ENCODE results near the gene TRIM44. TPM values are rescaled to one million over a fixed set of nuclear protein-coding genes. Genes with fewer than 3 reads are reported as not detected.

TRIM44 gene
- total RNA-seq, 1 experiment from 2014 or later = 33.4 TPM

DNA sequence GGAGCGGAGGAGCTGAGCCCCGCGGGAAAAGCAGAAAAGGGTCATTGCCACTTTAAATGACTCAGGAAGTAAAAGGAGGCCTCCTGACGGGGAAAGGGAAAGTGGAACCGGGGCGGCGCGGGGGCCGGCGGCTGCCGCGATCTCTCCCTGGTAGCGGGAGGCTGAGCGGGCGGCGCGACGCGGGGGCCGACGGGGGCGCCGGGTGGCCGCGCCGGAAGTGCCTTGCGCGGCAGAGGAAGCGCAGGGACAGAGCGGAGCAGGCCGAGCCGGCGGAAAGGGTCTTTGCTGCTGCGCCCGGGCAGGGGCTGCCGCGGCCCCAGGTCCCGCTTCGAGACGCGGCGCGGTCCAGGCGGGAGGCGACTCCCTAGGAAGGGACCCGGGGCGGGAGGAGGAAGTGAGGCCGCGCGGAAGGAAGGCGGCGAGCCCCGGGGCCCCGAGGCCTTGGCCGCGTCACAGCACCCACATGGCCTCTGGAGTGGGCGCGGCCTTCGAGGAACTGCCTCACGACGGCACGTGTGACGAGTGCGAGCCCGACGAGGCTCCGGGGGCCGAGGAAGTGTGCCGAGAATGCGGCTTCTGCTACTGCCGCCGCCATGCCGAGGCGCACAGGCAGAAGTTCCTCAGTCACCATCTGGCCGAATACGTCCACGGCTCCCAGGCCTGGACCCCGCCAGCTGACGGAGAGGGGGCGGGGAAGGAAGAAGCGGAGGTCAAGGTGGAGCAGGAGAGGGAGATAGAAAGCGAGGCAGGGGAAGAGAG, at the start of gene TRIM44 (continued):
- TF ChIP-seq, protein P1, sequence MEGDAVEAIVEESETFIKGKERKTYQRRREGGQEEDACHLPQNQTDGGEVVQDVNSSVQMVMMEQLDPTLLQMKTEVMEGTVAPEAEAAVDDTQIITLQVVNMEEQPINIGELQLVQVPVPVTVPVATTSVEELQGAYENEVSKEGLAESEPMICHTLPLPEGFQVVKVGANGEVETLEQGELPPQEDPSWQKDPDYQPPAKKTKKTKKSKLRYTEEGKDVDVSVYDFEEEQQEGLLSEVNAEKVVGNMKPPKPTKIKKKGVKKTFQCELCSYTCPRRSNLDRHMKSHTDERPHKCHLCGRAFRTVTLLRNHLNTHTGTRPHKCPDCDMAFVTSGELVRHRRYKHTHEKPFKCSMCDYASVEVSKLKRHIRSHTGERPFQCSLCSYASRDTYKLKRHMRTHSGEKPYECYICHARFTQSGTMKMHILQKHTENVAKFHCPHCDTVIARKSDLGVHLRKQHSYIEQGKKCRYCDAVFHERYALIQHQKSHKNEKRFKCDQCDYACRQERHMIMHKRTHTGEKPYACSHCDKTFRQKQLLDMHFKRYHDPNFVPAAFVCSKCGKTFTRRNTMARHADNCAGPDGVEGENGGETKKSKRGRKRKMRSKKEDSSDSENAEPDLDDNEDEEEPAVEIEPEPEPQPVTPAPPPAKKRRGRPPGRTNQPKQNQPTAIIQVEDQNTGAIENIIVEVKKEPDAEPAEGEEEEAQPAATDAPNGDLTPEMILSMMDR (IDR thresholded peaks at IDR 0.05 in 2 of 3, conservative IDR thresholded peaks at IDR 0.05 in 1 of 3; ENCODE audit: borderline replicate concordance in 1 of 3, insufficient read depth in 1 of 3, low read depth in 2 of 3, low read length in 2 of 3) = no peak
- no peak for TF ChIP-seq EZH2 (IDR thresholded peaks at IDR 0.05)

DNA sequence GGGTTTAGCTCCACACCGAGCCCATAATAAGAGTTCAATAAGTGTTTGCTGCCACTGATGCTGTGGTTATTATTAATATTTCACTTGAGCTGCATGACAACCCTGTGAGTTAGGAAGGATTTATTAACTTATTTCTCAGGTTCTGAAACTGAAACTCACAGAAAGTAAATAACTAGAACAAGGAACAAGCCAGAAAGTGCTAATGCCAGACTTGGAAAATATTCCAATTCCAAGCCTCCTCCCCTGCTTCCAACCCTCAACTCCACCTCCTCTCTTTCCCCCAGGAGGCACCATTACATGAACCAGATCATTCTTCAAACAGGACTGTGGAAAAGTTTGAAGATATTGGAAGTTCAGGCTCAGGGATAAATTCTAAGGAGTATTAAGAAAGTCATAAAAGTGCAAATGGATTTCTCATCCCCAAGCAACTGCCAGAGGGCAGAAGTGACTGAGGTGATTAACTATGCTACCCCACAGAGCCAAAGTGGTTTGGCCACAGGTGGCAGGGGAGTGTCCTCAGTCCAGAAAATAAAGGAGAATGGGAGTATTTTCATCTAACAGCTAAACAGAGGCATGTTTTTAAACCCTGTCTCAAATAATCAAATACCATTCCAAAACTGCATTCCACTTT, 47.5 kb upstream of the TRIM44 start:
- Histone ChIP-seq H3K4me3 (replicated peaks in 1 of 2; ENCODE audit: low read depth in 1 of 2, low read length in 2 of 2) (no peak overlapping the region), H3K9me2 (ENCODE audit: insufficient read depth) (no peaks in the 10 kb centered on the region), H3K9me3 (ENCODE audit: control insufficient read depth in 1 of 2, insufficient read depth in 1 of 2, low read depth in 1 of 2, low read length in 2 of 2) (no peaks in the 10 kb centered on the region), H2AFZ (ENCODE audit: low read depth, low read length, poor library complexity, severe bottlenecking) (no peak overlapping the region), H3K4me2 (ENCODE audit: low read length) (0 out of 2 replicates have a peak overlapping the region, but pooled peaks have one; percentile 3), H3K27ac (ENCODE audit: low read depth, low read length) (no peak overlapping the region), H4K20me1 (ENCODE audit: insufficient read depth) (no peaks in the 10 kb centered on the region), H3K9ac (ENCODE audit: low read length) (no peak overlapping the region), H3K36me3 (ENCODE audit: control insufficient read depth in 1 of 2, insufficient read depth in 2 of 2, low read length in 2 of 2) (no peaks in the 10 kb centered on the region), H3K79me2 (ENCODE audit: insufficient read depth, low read length) (peaks cover 8% of the 10 kb centered on the region; the same call in 1 of the 2 replicates), H3K4me1 (ENCODE audit: control insufficient read depth in 1 of 2, insufficient read depth in 2 of 2, low read length in 2 of 2) (peaks cover 4 to 35% of the 10 kb centered on the region in 2 experiments; a peak in 2 of 4 replicates), H3K27me3 (ENCODE audit: insufficient read depth, low read length) (peaks cover 25% of the 10 kb centered on the region; the same call in 1 of the 2 replicates)
- TF ChIP-seq SRF (IDR thresholded peaks at IDR 0.05; ENCODE audit: low read depth) (no peak), ZNF274 (IDR thresholded peaks at IDR 0.05; ENCODE audit: low read depth, low read length) (no peak), RAD21 (IDR thresholded peaks at IDR 0.05; ENCODE audit: low read depth) (no peak), ZFX (IDR thresholded peaks at IDR 0.05) (no peak), CEBPB (IDR thresholded peaks at IDR 0.05; ENCODE audit: low read depth) (no peak), REST (IDR thresholded peaks at IDR 0.05; ENCODE audit: low read depth) (no peak), POLR2AphosphoS5 (IDR thresholded peaks at IDR 0.05; ENCODE audit: low read depth, low read length) (no peak), ELF1 (IDR thresholded peaks at IDR 0.05; ENCODE audit: borderline replicate concordance, low read depth) (no peak), SP1 (IDR thresholded peaks at IDR 0.05; ENCODE audit: low read depth) (no peak), CBX3 (IDR thresholded peaks at IDR 0.05; ENCODE audit: low read depth) (no peak), FOSL1 (IDR thresholded peaks at IDR 0.05; ENCODE audit: low read depth) (no peak), JUND (IDR thresholded peaks at IDR 0.05) (no peak)
- RAD21 ChIA-PET (ENCODE audit: low non-redundant PET in 1 of 2, low total read pairs in 2 of 2, uncharacterized antibody in 2 of 2, unreplicated experiment in 2 of 2) = interaction anchor here in 1 of 2 experiments (1.0 kb wide), 1 partner anchor 207 kb away, joined by 3 read pairs; no protein-coding TSS in a partner anchor
- intact Hi-C loops (cut with micrococcal nuclease) = loop anchor here (1.0 to 10.0 kb wide), 5 partner anchors 128 to 870 kb away; partner anchors contain the start of gene LDLRAD3
- CTCF ChIA-PET = interaction anchor here (0.8 to 2.9 kb wide), 8 partner anchors 10 to 650 kb away, joined by 4 to 11 read pairs (median 7); no protein-coding TSS in a partner anchor
- POLR2A ChIA-PET = no interaction called here
- no TSS peak for BruUV-seq (replicated peaks)
- DNase-seq (ENCODE audit: low read depth, low spot score) (no peak), ATAC-seq (no peak)

All from HCT116 (cell line).